GM21526 (cell line): ENCODE results near the gene ZMYM5.
"Not testable (repeated sequence)": the region's sequence is repeated elsewhere in the genome, so short reads cannot be mapped to it uniquely, and the experiment has no call there.

ENCODE experiments used
- ATAC-seq: cut with Tn5 transposase; IDR thresholded peaks from one replicate; pipeline ENCODE4 v1.9.1; 2021; ENCODE audit warnings: moderate library complexity; ENCODE audit not compliant: unreplicated experiment, low FRiP score

The ZMYM5 gene

GRCh38 chr13:19834704-19835103, 28.7 kb downstream of the ZMYM5 start:
- no peak for ATAC-seq

- no peak for ATAC-seq
These were observed 40.8 kb downstream of the ZMYM5 start for GRCh38 chr13:19822673-19823072.

GRCh38 chr13:19818223-19818842, 45.1 kb downstream of the ZMYM5 start:
- no peak for ATAC-seq

- no peak for ATAC-seq
These were observed 45.8 kb downstream of the ZMYM5 start for GRCh38 chr13:19817510-19818158.

GRCh38 chr13:19817106-19817505, 46.3 kb downstream of the ZMYM5 start:
- no peak for ATAC-seq

GRCh38 chr13:19815842-19816241, 47.6 kb downstream of the ZMYM5 start:
- ATAC-seq = not testable (repeated sequence)

GRCh38 chr13:19810996-19811881, 52.2 kb downstream of the ZMYM5 start:
- no peak for ATAC-seq

GRCh38 chr13:19810151-19810550, 53.3 kb downstream of the ZMYM5 start:
- no peak for ATAC-seq

GRCh38 chr13:19805765-19806164, 57.7 kb downstream of the ZMYM5 start:
- ATAC-seq = no peak

- no peak for ATAC-seq
These were observed 67.5 kb downstream of the ZMYM5 start for GRCh38 chr13:19795956-19796355.

- no peak for ATAC-seq
These were observed 68.8 kb downstream of the ZMYM5 start for GRCh38 chr13:19794631-19795030.

- ATAC-seq = no peak
These were observed 71.4 kb downstream of the ZMYM5 start for GRCh38 chr13:19791953-19792537.

- peak; percentile 82 for ATAC-seq
These were observed 80.4 kb downstream of the ZMYM5 start, which contains the start of gene PSPC1 for GRCh38 chr13:19782727-19783682. Gene PSPC1 (minus strand): TSS chr13:19782945. CDS start chr13:19782757, 188 bp downstream.

GRCh38 chr13:19782049-19782726, 81.3 kb downstream of the ZMYM5 start:
- ATAC-seq = peak; percentile 29

- ATAC-seq = no peak
These were observed 81.9 kb downstream of the ZMYM5 start for GRCh38 chr13:19781526-19781925.

GRCh38 chr13:19780753-19781418, 82.6 kb downstream of the ZMYM5 start:
- ATAC-seq = not testable (repeated sequence)
